Omental fat pad (tissue), 4 donors: ENCODE measurements around the gene PIAS3. TPM values are rescaled to one million over a fixed set of nuclear protein-coding genes. Genes with fewer than 3 reads are reported as not detected.

ENCODE experiments used
- ATAC-seq: fragments of 150-250 bp; one replicate; pipeline ENCODE4 v1.9.1; 2016; ENCODE audit warnings: mild to moderate bottlenecking, moderate library complexity; ENCODE audit not compliant: low FRiP score
- DNase-seq: peaks from one replicate; pipeline ENCODE4 v3.0.0-alpha.2; 2019; ENCODE audit warnings: low spot score
- total RNA-seq, 4 donors: library from RNA; depleted of rRNA; stranded (reverse); fragments of >200 nt; gene quantifications; one replicate each; pipeline ENCODE4 v1.1.0, GENCODE V29; 2016
- TF ChIP-seq, protein P1 (sequence below), 3 donors: fragments of 450-650 bp; IDR thresholded peaks; one replicate each; pipeline ENCODE4 v1.5.1; 2016 to 2017; ENCODE audit warnings: antibody characterized with exemption in 3 of 3, mild to moderate bottlenecking in 3 of 3, moderate library complexity in 2 of 3

Gene PIAS3
- total RNA-seq, 4 donors from 2014 or later: 7.8 to 25.1 (median 14.5) TPM

GRCh38 chr1:145877923-145878486 is 19.1 kb upstream of the PIAS3 start:
- DNase-seq: no peak
- no peak for ATAC-seq
- TF ChIP-seq, protein P1, sequence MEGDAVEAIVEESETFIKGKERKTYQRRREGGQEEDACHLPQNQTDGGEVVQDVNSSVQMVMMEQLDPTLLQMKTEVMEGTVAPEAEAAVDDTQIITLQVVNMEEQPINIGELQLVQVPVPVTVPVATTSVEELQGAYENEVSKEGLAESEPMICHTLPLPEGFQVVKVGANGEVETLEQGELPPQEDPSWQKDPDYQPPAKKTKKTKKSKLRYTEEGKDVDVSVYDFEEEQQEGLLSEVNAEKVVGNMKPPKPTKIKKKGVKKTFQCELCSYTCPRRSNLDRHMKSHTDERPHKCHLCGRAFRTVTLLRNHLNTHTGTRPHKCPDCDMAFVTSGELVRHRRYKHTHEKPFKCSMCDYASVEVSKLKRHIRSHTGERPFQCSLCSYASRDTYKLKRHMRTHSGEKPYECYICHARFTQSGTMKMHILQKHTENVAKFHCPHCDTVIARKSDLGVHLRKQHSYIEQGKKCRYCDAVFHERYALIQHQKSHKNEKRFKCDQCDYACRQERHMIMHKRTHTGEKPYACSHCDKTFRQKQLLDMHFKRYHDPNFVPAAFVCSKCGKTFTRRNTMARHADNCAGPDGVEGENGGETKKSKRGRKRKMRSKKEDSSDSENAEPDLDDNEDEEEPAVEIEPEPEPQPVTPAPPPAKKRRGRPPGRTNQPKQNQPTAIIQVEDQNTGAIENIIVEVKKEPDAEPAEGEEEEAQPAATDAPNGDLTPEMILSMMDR (IDR thresholded peaks at IDR 0.05): no peak

- ATAC-seq (no peak), DNase-seq (no peak)
- TF ChIP-seq, protein P1 (IDR thresholded peaks at IDR 0.05): no peak
These were observed 15.8 kb upstream of the PIAS3 start for GRCh38 chr1:145874646-145875045.

DNA sequence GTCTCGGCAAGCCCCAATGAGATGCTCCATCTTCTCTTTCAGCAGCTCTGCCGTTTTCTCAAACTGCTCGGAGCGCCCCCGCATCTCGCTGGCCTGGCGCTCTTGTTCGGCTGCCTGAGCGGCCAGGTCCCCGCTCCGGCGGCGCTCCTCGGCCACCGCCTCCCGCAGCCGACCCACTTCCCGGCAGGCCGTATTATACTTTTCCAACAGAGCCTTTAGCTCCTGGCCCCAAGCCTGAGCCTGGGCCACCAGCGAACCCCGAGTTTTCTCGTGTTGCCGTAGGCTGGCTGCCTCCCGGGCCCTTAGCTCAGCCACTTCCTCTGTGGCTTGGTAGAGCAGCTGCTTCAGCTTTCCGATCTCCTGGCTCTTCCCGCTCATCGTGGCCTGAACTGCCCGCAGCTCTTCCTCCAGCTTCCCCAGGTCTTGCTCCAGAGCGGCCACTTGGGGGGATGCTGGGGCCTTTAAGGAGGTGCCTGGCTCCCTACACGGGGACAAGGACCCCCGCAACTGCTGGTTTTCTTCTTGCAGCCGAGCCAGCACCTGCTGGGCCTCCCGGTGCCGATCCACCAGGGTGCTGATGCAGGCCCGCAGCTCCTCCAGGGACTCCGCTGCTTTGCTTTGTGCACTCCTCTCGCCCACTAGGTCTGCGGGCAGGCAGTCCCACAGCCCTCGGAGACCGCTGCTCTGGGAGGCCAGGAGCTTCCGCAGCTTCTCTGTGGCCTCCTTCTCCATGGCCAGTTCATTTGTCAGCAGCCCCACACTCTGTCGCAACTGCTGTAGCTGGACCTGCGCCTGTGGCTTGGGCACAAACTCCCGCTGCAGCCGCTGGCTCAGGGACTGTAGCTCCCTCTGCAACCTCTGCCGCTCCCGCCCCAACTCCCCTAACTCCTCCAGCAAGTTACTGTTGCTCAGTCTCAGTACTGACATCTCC is 13.4 kb upstream of the PIAS3 start:
- DNase-seq (no peak), ATAC-seq (peak; percentile 73)

DNA sequence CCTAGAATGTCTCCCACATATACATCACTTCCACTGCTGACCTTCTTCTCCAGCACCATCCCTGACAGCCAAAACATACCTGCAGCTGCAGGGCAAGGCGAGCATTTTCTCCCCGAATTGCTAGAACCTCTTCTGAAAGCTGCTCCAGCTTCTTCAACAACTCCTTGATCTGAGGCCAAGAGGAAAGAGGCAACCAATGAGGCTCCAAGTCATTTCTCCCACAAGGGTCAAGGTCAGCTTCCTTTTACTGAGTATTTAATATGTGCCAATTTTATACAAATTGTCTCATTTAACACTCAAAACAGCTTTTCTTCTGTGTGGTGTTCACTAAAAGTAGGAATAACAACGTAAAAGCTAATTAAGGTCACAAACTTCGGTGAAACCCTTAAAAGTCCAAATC is 9.4 kb upstream of the PIAS3 start:
- TF ChIP-seq, protein P1 (IDR thresholded peaks at IDR 0.05): no peak
- DNase-seq: no peak
- ATAC-seq: no peak

More for the DNA sequence above, 13.4 kb upstream of the PIAS3 start:
- TF ChIP-seq, protein P1 (IDR thresholded peaks at IDR 0.05): no peak

- TF ChIP-seq, protein P1 (IDR thresholded peaks at IDR 0.05): no peak
- ATAC-seq (no peak), DNase-seq (no peak)
These were observed 4.6 kb upstream of the PIAS3 start for GRCh38 chr1:145863282-145864018.

DNA sequence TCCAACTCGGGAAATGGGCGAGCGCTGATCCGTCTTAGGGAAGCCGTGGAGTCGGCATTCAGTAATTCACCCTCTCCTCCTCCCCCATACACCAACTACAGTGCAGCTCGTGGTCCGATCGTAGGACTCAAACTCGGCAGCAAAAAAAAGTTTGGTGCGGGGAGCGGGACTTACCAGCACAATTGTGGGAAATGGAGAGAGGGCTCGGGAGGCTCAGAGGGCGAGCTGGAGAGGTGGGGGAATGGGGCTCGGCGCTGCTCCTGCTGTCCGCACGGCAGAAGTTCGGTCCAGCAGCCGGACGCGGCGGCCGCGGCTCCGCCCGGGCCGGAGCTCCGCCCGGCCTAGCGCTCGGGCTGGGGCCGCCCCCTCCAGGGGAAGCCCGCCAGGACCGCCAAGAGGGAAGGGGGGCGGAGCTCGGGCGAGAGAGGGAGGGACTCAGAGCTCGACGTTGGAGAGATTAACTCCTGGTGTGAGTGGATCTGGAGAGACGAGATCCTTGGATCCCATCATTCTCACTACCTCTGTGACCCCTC is 676 bp upstream of the PIAS3 start:
- ATAC-seq: peak; percentile 92

More for the DNA sequence above, 676 bp upstream of the PIAS3 start:
- TF ChIP-seq, protein P1 (IDR thresholded peaks at IDR 0.05): no peak
- peak; percentile 65 for DNase-seq
